ENCODE measurements around the gene PRR19. TPM values are rescaled to one million over a fixed set of nuclear protein-coding genes. Genes with fewer than 3 reads are reported as not detected.

PRR19 gene
- total RNA-seq, 4 donors from 2014 or later, result 0.73 to 1.7 (median 1.1) TPM

DNA sequence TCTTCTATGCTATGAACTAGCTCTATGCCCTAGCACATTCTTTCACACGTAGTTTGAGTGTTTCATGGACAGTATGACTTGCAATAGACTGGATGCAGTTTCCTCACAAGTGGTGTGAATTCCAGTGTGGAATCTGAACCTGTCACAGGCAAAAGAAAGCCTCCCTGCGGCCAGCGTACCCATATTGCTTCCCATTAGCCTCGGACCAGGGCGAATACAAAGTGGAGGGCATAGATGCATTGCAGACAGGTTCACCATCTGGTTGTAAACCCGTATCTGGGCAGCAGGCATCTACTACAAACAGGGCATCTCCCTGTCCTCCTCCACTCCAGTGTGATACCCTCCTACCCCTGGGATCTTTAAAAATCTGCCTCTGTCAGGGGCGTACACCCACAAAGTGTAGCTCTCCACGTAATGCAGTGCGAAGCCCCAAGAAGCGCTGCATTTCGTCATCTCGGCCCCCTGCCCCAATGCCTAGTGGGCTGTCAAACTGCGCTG lies 34.2 kb upstream of the PRR19 start:
- H3K27ac ChIP-seq, result peak overlapping the region; percentile 100
- no peaks in the 10 kb centered on the region for H3K27me3 ChIP-seq
- peaks cover 33% of the 10 kb centered on the region for H3K4me1 ChIP-seq
- TF ChIP-seq, protein P1, sequence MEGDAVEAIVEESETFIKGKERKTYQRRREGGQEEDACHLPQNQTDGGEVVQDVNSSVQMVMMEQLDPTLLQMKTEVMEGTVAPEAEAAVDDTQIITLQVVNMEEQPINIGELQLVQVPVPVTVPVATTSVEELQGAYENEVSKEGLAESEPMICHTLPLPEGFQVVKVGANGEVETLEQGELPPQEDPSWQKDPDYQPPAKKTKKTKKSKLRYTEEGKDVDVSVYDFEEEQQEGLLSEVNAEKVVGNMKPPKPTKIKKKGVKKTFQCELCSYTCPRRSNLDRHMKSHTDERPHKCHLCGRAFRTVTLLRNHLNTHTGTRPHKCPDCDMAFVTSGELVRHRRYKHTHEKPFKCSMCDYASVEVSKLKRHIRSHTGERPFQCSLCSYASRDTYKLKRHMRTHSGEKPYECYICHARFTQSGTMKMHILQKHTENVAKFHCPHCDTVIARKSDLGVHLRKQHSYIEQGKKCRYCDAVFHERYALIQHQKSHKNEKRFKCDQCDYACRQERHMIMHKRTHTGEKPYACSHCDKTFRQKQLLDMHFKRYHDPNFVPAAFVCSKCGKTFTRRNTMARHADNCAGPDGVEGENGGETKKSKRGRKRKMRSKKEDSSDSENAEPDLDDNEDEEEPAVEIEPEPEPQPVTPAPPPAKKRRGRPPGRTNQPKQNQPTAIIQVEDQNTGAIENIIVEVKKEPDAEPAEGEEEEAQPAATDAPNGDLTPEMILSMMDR (IDR thresholded peaks at IDR 0.05), result no peak
- no peak for TF ChIP-seq POLR2AphosphoS5 (IDR thresholded peaks at IDR 0.05)
- no peak for TF ChIP-seq EP300 (IDR thresholded peaks at IDR 0.05)
- TF ChIP-seq POLR2A (IDR thresholded peaks at IDR 0.05), result no peak
- peak overlapping the region; percentile 78 for H3K4me3 ChIP-seq
- H3K36me3 ChIP-seq, result peaks cover 10% of the 10 kb centered on the region
- no peaks in the 10 kb centered on the region for H3K9me3 ChIP-seq
- DNase-seq (ENCODE audit: low spot score in 2 of 2), result no peak
- 4% methylated on average over 11 of the region's 13 CpGs for WGBS

DNA sequence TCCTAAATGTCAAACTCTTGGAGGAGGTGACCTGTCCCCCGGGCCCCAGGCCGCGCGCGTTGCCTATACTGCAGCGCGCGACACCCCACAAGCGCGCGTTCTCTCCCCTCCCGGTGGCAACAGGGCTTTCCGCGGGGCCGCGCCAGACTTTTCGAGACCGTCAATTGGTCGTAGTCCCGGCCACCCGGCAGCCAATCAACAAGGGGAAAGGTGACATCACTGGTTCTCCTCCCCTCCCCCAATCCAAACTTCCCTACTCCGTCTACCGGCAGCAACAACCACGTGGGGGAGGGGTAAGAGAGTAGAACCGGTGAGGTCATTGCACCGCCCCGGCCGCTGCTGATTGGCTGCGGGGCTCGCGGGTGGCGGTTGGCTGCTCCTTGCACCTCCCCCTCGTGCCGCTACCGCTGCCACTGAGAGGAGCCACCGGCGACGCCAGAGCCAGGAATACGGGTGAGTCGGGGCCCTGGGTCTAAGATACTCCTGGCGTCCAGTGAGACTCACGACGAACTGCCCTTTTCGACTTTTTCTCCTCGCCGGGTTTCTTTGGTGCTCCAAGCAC lies 33.7 kb upstream of the PRR19 start:
- Histone ChIP-seq H3K27ac (peak overlapping the region; percentile 100), H3K9me3 (no peaks in the 10 kb centered on the region), H3K36me3 (peaks cover 15% of the 10 kb centered on the region), H3K27me3 (no peaks in the 10 kb centered on the region), H3K4me1 (peaks cover 33% of the 10 kb centered on the region), H3K4me3 (peak overlapping the region; percentile 78)
- peak; percentile 100 for DNase-seq (ENCODE audit: low spot score in 2 of 2)
- WGBS, result under 1% methylated on average over 38 of the region's 46 CpGs
- TF ChIP-seq POLR2A (IDR thresholded peaks at IDR 0.05) (peak in 1 of 2 donors; percentile 54), POLR2AphosphoS5 (IDR thresholded peaks at IDR 0.05) (peak in 2 of 3 donors; percentile 51 to 90), EP300 (IDR thresholded peaks at IDR 0.05) (no peak)

DNA sequence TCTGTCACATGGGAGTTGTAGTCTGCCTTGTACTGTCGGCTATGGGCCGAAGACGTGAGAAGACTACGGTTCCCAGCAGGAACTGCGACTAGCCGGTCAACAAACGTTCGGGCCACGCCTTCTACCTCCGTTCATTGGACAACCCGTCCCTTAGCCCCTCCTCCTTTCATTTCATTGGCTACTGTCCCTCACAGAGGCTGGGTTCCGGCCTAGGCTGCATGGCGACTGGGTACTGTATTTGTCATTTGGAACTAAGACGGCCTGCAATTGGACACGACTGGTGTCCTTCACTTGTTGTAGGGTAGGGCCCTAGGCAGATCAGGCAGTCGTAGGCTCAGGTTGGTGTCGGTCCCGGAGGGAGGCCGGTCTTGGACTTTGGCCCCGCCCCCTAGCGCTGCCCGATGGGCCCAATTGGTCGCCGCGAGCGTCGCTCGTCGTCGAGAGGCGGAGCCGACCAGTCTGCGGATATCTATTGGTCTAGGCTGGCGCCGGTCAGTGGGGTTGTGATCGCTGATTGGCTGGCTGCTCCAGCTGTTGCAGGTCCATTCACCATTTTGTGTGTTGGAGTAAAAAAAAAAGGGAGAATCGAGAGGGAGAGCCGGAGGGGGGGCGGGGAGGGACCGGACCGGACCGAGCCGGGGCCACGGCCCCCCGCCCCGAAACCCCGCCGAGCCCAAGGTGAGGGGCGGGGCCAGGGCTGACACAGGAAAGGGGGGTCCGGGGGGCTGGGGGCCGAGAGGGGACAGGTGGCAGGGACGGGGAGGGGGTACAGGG lies 33.0 kb upstream of the PRR19 start, which contains the start of gene CIC:
CIC (plus strand) TSS at position 549 of the 774 bp plus-strand sequence. CDS start 2,532 bp downstream, outside the sequence.
- H3K27me3 ChIP-seq, result no peaks in the 10 kb centered on the region
- H3K9me3 ChIP-seq, result no peaks in the 10 kb centered on the region
- peak within 1 kb of the TSS; percentile 78 for H3K4me3 ChIP-seq
- TF ChIP-seq EP300 (IDR thresholded peaks at IDR 0.05) (no peak), POLR2A (IDR thresholded peaks at IDR 0.05) (no peak), POLR2AphosphoS5 (IDR thresholded peaks at IDR 0.05) (peak in 1 of 3 donors; percentile 18)
- TF ChIP-seq, protein P1 (IDR thresholded peaks at IDR 0.05), result no peak
- H3K27ac ChIP-seq, result peak within 1 kb of the TSS; percentile 100
- under 1% methylated on average over 47 of the region's 52 CpGs for WGBS
- peaks cover 35% of the 10 kb centered on the region for H3K4me1 ChIP-seq
- peak; percentile 100 for DNase-seq (ENCODE audit: low spot score in 2 of 2)
- H3K36me3 ChIP-seq, result peaks cover 22% of the 10 kb centered on the region

DNA sequence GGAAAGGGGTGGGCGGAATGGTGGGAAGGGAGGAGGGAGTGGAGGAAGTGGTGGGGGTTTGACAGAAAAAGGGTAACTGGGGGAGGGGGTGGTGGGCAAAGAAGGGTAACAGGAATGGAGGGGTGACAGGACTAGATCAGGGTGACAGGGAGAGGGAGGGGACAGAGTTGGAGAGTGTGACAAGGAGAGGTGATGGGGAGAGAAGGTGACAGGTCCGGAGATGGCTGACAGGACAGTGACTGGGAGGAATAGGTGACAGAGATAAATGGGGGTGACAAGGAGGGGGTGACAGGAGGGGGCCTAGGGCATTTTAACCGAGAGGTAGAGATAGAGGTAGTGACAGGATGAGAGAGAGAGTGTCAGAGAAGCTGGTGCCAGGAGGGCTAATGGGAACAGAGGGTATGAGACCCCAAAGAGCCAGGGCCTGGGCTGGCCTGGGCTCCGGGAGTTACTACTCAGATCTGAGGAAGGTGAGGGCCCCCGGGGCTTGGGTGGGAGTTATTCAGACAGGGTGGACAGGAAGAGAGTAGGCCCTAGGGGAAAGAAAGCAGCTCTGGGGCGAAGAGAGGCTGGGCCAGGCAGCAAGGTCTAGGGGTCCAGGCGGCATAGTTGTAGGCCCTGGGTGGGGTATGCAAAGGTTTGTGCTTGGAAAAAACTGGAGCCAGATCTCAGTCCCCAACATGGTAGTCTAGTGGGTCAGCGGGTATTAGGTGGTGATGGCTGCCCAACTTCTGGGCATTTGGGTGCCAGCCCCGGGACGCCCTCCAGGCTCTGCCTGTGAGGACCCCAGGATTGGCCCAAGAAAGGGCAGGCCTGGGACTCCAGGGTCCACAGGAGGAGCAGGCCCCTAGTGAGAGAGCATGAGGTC lies 32.2 kb upstream of the PRR19 start:
- no peaks in the 10 kb centered on the region for H3K27me3 ChIP-seq
- TF ChIP-seq POLR2A (IDR thresholded peaks at IDR 0.05) (no peak), POLR2AphosphoS5 (IDR thresholded peaks at IDR 0.05) (no peak), EP300 (IDR thresholded peaks at IDR 0.05) (no peak)
- TF ChIP-seq, protein P1 (IDR thresholded peaks at IDR 0.05), result no peak
- peaks cover 40% of the 10 kb centered on the region for H3K4me1 ChIP-seq
- H3K9me3 ChIP-seq, result no peaks in the 10 kb centered on the region
- peak; percentile 79 to 81 for DNase-seq (ENCODE audit: low spot score in 2 of 2)
- WGBS, result 18% methylated on average over 10 of the region's 10 CpGs
- peak overlapping the region; percentile 78 for H3K4me3 ChIP-seq
- peaks cover 29% of the 10 kb centered on the region for H3K36me3 ChIP-seq
- H3K27ac ChIP-seq, result peak overlapping the region; percentile 100

DNA sequence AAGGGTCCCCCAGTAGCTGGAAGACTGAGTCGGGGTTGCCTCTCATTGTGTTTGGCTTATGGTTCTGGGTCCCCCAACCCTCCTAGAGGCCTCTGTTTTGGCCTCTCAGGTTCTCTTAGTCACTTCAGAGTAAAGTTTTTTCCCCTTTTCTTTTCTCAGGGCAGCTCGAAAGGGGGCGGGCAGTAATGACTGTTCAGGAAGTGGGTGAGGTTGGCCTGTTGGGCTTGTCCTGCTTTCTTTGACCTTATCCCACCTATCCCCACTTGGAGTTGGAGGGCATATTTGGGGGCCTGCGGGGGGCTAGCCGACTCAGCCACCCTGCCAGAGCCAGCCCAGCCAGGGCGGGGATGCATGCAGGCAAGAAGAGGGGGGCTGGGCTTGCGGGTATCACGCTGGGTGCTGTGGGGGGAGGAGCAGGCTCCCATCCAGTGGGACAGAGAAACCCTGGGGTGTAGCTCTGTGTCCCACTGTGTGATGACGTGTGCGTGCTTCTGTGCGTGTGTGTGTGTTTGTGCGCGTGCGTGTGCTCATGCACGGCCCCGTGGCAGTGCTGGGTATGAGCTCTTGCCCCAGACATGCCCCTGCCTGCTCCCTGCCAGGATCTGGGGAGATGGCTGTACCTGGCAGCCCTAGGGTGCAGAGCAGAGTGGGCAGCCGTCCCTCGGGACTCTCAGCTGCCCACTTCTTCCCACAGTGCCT lies 31.4 kb upstream of the PRR19 start:
- WGBS, result 2% methylated on average over 6 of the region's 18 CpGs
- TF ChIP-seq POLR2AphosphoS5 (IDR thresholded peaks at IDR 0.05) (no peak), POLR2A (IDR thresholded peaks at IDR 0.05) (peak in 1 of 2 donors; percentile 13)
- Histone ChIP-seq H3K9me3 (no peaks in the 10 kb centered on the region), H3K27me3 (no peaks in the 10 kb centered on the region), H3K36me3 (peaks cover 29% of the 10 kb centered on the region), H3K27ac (peak overlapping the region; percentile 100), H3K4me3 (peak overlapping the region; percentile 78), H3K4me1 (peaks cover 46% of the 10 kb centered on the region)
- DNase-seq (ENCODE audit: low spot score in 2 of 2), result peak; percentile 82 to 86

Measured in suprapubic skin (tissue), 4 donors.